HL-60/S4 treated with retinoic acid at 250 ng/mL for 4 days and 3 days (cell line): Measurements from ENCODE around the gene CALCB.

Experiments
- in situ Hi-C: fragments of 300-500 bp; cut with MboI; formaldehyde crosslinking; loops from 2 replicates; pipeline ENCODE4 v1.7.0; 2022; ENCODE audit warnings: low sequenced_read_pairs

Gene CALCB

GRCh38 chr11:15074206-15075161 lies 1.1 kb downstream of the CALCB start:
- in situ Hi-C loops, result no loop called here

GRCh38 chr11:15075162-15075526 lies 1.8 kb downstream of the CALCB start:
- in situ Hi-C loops, result no loop called here

GRCh38 chr11:15091175-15091574 lies 17.8 kb downstream of the CALCB start:
- in situ Hi-C loops, result no loop called here

- in situ Hi-C loops, result no loop called here
These were observed 18.2 kb downstream of the CALCB start for GRCh38 chr11:15091625-15092024.

- in situ Hi-C loops, result no loop called here
These were observed 20.0 kb downstream of the CALCB start for GRCh38 chr11:15093432-15093831.

GRCh38 chr11:15095736-15096228 lies 22.4 kb downstream of the CALCB start:
- in situ Hi-C loops, result no loop called here

GRCh38 chr11:15097411-15097810 lies 24.0 kb downstream of the CALCB start:
- in situ Hi-C loops, result no loop called here

- in situ Hi-C loops, result no loop called here
These were observed 25.9 kb downstream of the CALCB start for GRCh38 chr11:15099267-15099666.

- in situ Hi-C loops, result no loop called here
These were observed 27.8 kb downstream of the CALCB start for GRCh38 chr11:15101072-15101709.

- in situ Hi-C loops, result no loop called here
These were observed 30.8 kb downstream of the CALCB start for GRCh38 chr11:15104166-15104565.

GRCh38 chr11:15106201-15106965 lies 33.0 kb downstream of the CALCB start:
- in situ Hi-C loops, result no loop called here

- in situ Hi-C loops, result no loop called here
These were observed 34.5 kb downstream of the CALCB start for GRCh38 chr11:15107730-15108515.

- in situ Hi-C loops, result no loop called here
These were observed 35.3 kb downstream of the CALCB start for GRCh38 chr11:15108592-15109130.

- in situ Hi-C loops, result no loop called here
These were observed 36.2 kb downstream of the CALCB start for GRCh38 chr11:15109602-15110001.

GRCh38 chr11:15111215-15111614 lies 37.8 kb downstream of the CALCB start:
- in situ Hi-C loops, result no loop called here

- in situ Hi-C loops, result no loop called here
These were observed 38.7 kb downstream of the CALCB start for GRCh38 chr11:15112131-15112541.

- in situ Hi-C loops, result no loop called here
These were observed 40.0 kb downstream of the CALCB start for GRCh38 chr11:15113381-15113780.

GRCh38 chr11:15114501-15115475 lies 41.4 kb downstream of the CALCB start, which contains the start of gene INSC:
INSC (plus strand) TSS chr11:15114923; CDS start chr11:15149175, 34,252 bp downstream.
- in situ Hi-C loops, result no loop called here

GRCh38 chr11:15115686-15116085 lies 42.3 kb downstream of the CALCB start:
- in situ Hi-C loops, result no loop called here
